Transverse colon (tissue), 4 donors: ENCODE results near the gene LIFR. TPM values are rescaled to one million over a fixed set of nuclear protein-coding genes. Genes with fewer than 3 reads are reported as not detected.

Experiments used
- DNase-seq: peaks from one replicate; pipeline ENCODE4 v3.0.0-alpha.2; 2019
- H3K27ac ChIP-seq, 4 donors: fragments of 200-600 bp; sonication (generic); 2 replicates each; pipeline ENCODE4 v1.5.1; 2016 to 2018; ENCODE audit warnings: inconsistent platforms in 4 of 4
- H3K27me3 ChIP-seq: fragments of 200-600 bp; sonication (generic); 2 replicates; pipeline ENCODE4 v1.5.1; 2017; ENCODE audit warnings: inconsistent platforms
- H3K36me3 ChIP-seq, 4 donors: fragments of 200-600 bp; sonication (generic); 2 replicates each; pipeline ENCODE4 v1.5.1; 2017 to 2019; ENCODE audit warnings: inconsistent platforms in 4 of 4
- H3K4me1 ChIP-seq, 4 donors: fragments of 200-600 bp; sonication (generic); 2 replicates each; pipeline ENCODE4 v1.5.1; 2017 to 2020; ENCODE audit warnings: inconsistent platforms in 4 of 4
- H3K4me3 ChIP-seq, 4 donors: fragments of 200-600 bp; sonication (generic); 1 replicate in 1 of 4; 2 replicates in 3 of 4; pipeline versions ENCODE4 v1.5.1 to v1.6.1; 2017 to 2019; ENCODE audit warnings: inconsistent platforms in 4 of 4
- H3K9me3 ChIP-seq, 2 donors: fragments of 200-600 bp; sonication (generic); 2 replicates each; pipeline ENCODE4 v1.5.1; 2017 to 2019; ENCODE audit warnings: inconsistent platforms in 2 of 2
- CTCF ChIP-seq, 5 experiments: fragments of 200-600 bp in 3 of 5; fragments of 450-650 bp in 2 of 5; sonication (generic) in 3 of 5; IDR thresholded peaks; 1 replicate in 2 of 5; 2 replicates in 3 of 5; pipeline ENCODE4 v1.5.1; 2016 to 2017; ENCODE audit warnings: antibody characterized with exemption in 5 of 5, inconsistent platforms in 3 of 5, mild to moderate bottlenecking in 2 of 5, moderate library complexity in 1 of 5
- EP300 ChIP-seq: sonication (generic); formaldehyde crosslinking; IDR thresholded peaks from one replicate; pipeline ENCODE4 v1.6.1; 2017; ENCODE audit warnings: antibody characterized with exemption, low read depth
- POLR2A ChIP-seq: fragments of 450-650 bp; IDR thresholded peaks from one replicate; pipeline ENCODE4 v1.6.1; 2016; ENCODE audit warnings: antibody characterized with exemption, mild to moderate bottlenecking, moderate library complexity
- POLR2AphosphoS5 ChIP-seq, 3 donors: sonication (generic); formaldehyde crosslinking; IDR thresholded peaks; one replicate each; pipeline ENCODE4 v1.6.1; 2016; ENCODE audit warnings: antibody characterized with exemption in 3 of 3
- WGBS, 2 donors: methylation state at CpG; one replicate each; pipeline ENCODE4 v1.1.5; 2018; ENCODE audit warnings: low coverage in 1 of 2; 5-methylcytosine and 5-hydroxymethylcytosine counted together
- in situ Hi-C, 4 donors: fragments of 200-750 bp; cut with MboI; loops; one replicate each; pipeline versions ENCODE4 v1.15.0 to v1.15.1; 2017; ENCODE audit warnings: low sequenced_read_pairs in 3 of 4, low pct_ligation_motif_present in 1 of 4, low pct_unique_long_range_greater_than_20kb in 1 of 4
- intact Hi-C: fragments of 100-400 bp; cut with DNase I; formaldehyde crosslinking; loops from one replicate; pipeline ENCODE4 v1.15.1; 2023; ENCODE audit warnings: low total_unique reads
- total RNA-seq, 4 donors: library from RNA; depleted of rRNA; stranded (reverse); fragments of >200 nt; gene quantifications; one replicate each; pipeline ENCODE4 v1.1.0, GENCODE V29; 2016

Gene LIFR
- total RNA-seq, 4 donors from 2014 or later, result 4.9 to 28.1 (median 12.8) TPM

GRCh38 chr5:38447786-38448185 is 108.7 kb downstream of the LIFR start:
- Histone ChIP-seq H3K9me3 (no peaks in the 10 kb centered on the region), H3K27me3 (peaks cover 9% of the 10 kb centered on the region), H3K27ac (peak overlapping the region in 2 of 4 donors; percentile 12 to 29), H3K4me1 (peaks cover 0 to 4% (median 0%) of the 10 kb centered on the region in 4 donors), H3K36me3 (no peaks in the 10 kb centered on the region), H3K4me3 (no peak overlapping the region)
- 62 to 85% methylated on average over 4 to 5 of the region's 5 CpGs for WGBS, 2 donors
- no peak for TF ChIP-seq POLR2AphosphoS5 (IDR thresholded peaks at IDR 0.05)
- TF ChIP-seq POLR2A, result no peak
- TF ChIP-seq EP300, result no peak
- no peak for TF ChIP-seq CTCF (IDR thresholded peaks at IDR 0.05)
- no peak for DNase-seq
- in situ Hi-C loops, result loop anchor here in 1 of 4 donors (25.0 kb wide), 1 partner anchor 365 kb away; no protein-coding TSS in a partner anchor
- intact Hi-C loops, result loop anchor here (10.0 kb wide), 1 partner anchor 357 kb away; no protein-coding TSS in a partner anchor

GRCh38 chr5:38447056-38447455 is 109.4 kb downstream of the LIFR start:
- peaks cover 9% of the 10 kb centered on the region for H3K27me3 ChIP-seq
- no peaks in the 10 kb centered on the region for H3K36me3 ChIP-seq
- no peak for TF ChIP-seq POLR2AphosphoS5 (IDR thresholded peaks at IDR 0.05)
- no peak for TF ChIP-seq POLR2A
- TF ChIP-seq CTCF (IDR thresholded peaks at IDR 0.05), result no peak
- no peak for TF ChIP-seq EP300
- no peak for DNase-seq
- no peaks in the 10 kb centered on the region for H3K9me3 ChIP-seq
- intact Hi-C loops, result loop anchor here (10.0 kb wide), 1 partner anchor 358 kb away; no protein-coding TSS in a partner anchor
- H3K4me1 ChIP-seq, result peaks cover 0 to 4% (median 0%) of the 10 kb centered on the region in 4 donors
- no peak overlapping the region for H3K4me3 ChIP-seq
- WGBS, 2 donors, result 60 to 78% methylated on average over 2 of the region's 2 CpGs
- no peak overlapping the region for H3K27ac ChIP-seq
- in situ Hi-C loops, result loop anchor here in 1 of 4 donors (25.0 kb wide), 1 partner anchor 365 kb away; no protein-coding TSS in a partner anchor

GRCh38 chr5:38446029-38446522 is 110.4 kb downstream of the LIFR start:
- in situ Hi-C loops (loop anchor here in 1 of 4 donors (25.0 kb wide), 1 partner anchor 366 kb away; no protein-coding TSS in a partner anchor), intact Hi-C loops (loop anchor here (10.0 kb wide), 1 partner anchor 359 kb away; no protein-coding TSS in a partner anchor)
- TF ChIP-seq EP300 (no peak), POLR2AphosphoS5 (IDR thresholded peaks at IDR 0.05) (no peak), CTCF (IDR thresholded peaks at IDR 0.05) (no peak), POLR2A (no peak)
- Histone ChIP-seq H3K27ac (peak overlapping the region in 1 of 4 donors; percentile 26), H3K27me3 (peaks cover 9% of the 10 kb centered on the region), H3K36me3 (no peaks in the 10 kb centered on the region), H3K4me1 (peaks cover 0 to 4% (median 0%) of the 10 kb centered on the region in 4 donors), H3K4me3 (no peak overlapping the region), H3K9me3 (no peaks in the 10 kb centered on the region)
- no peak for DNase-seq
- 66 to 89% methylated on average over 9 to 21 of the region's 21 CpGs for WGBS, 2 donors

DNA sequence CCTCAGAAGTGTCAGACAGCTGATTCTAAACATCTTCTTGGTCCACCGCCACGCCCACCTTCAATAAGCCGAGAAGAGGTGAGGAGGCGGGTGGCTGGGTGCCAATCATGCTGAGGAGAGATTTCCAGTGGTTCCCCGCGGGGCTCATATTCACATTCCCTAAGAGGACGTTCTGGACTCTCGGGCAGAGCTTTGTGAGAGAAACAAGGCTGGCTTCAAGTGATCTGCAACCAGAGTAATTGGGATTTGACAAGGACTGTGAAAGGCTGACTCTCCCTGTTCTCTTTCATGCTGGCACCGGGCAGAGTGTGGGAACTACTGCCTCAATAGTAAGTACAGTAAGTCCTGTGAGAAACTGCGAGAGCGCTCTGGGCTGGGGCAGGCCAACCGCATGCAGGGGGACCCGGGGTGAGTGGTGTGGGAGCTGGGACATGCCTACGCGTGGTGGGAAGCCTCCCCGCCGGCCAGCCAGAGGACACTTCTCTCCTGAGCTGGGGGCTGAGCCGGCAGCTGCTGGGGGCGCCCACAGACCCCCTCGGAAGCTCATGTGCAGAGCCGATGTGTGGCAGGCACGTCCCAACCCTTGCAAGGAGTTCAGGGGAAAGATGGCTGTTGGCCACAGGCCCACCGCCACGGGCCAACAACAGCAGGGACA is 110.9 kb downstream of the LIFR start:
- Histone ChIP-seq H3K9me3 (no peaks in the 10 kb centered on the region), H3K27me3 (peaks cover 9% of the 10 kb centered on the region), H3K4me1 (peaks cover 0 to 4% (median 0%) of the 10 kb centered on the region in 4 donors), H3K27ac (peak overlapping the region in 1 of 4 donors; percentile 26), H3K36me3 (no peaks in the 10 kb centered on the region), H3K4me3 (no peak overlapping the region)
- no peak for DNase-seq
- 43 to 82% methylated on average over 6 to 24 of the region's 24 CpGs for WGBS, 2 donors
- in situ Hi-C loops, result loop anchor here in 1 of 4 donors (25.0 kb wide), 1 partner anchor 367 kb away; no protein-coding TSS in a partner anchor
- intact Hi-C loops, result loop anchor here (10.0 kb wide), 1 partner anchor 359 kb away; no protein-coding TSS in a partner anchor
- TF ChIP-seq POLR2AphosphoS5 (IDR thresholded peaks at IDR 0.05) (no peak), POLR2A (no peak), EP300 (no peak), CTCF (IDR thresholded peaks at IDR 0.05) (no peak)
